COLO668 (cell line): ENCODE results near the gene KLHDC7B.
A peak's percentile ranks its signal among the peaks of the same experiment; 100 is the strongest.

Experiments
- DNase-seq: peaks from one replicate; lab custom pipeline; 2025; ENCODE audit not compliant: unreplicated experiment; lab: John Stamatoyannopoulos, UW

KLHDC7B gene

GRCh38 chr22:50571264-50572175 is 25.8 kb downstream of the KLHDC7B start:
- no peak for DNase-seq

GRCh38 chr22:50572965-50573364 is 27.3 kb downstream of the KLHDC7B start:
- DNase-seq, result no peak

- no peak for DNase-seq
These were observed 28.0 kb downstream of the KLHDC7B start for GRCh38 chr22:50573491-50574382.

GRCh38 chr22:50574383-50574755 is 28.7 kb downstream of the KLHDC7B start:
- no peak for DNase-seq

GRCh38 chr22:50575426-50575941 is 29.8 kb downstream of the KLHDC7B start:
- no peak for DNase-seq

DNA sequence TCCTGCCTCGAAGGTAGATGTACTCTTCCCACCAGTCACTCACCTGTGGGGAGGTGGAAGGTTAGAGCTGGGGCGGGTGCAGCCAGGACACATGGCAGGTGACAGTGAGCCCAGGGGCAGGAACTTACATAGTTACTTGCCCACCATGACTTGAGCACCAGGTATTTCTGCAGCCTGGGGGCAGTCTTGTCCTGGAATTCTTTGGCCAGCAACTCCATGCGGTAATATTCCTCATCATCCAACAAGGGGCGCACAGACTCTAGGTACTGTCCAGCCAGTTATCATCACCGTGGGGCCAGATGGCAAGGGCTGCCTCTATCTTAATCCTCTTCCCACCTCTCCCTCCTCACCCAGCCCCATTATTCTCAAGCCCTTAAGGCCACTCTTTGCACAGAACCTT is 30.4 kb downstream of the KLHDC7B start:
- peak; percentile 26 for DNase-seq

DNA sequence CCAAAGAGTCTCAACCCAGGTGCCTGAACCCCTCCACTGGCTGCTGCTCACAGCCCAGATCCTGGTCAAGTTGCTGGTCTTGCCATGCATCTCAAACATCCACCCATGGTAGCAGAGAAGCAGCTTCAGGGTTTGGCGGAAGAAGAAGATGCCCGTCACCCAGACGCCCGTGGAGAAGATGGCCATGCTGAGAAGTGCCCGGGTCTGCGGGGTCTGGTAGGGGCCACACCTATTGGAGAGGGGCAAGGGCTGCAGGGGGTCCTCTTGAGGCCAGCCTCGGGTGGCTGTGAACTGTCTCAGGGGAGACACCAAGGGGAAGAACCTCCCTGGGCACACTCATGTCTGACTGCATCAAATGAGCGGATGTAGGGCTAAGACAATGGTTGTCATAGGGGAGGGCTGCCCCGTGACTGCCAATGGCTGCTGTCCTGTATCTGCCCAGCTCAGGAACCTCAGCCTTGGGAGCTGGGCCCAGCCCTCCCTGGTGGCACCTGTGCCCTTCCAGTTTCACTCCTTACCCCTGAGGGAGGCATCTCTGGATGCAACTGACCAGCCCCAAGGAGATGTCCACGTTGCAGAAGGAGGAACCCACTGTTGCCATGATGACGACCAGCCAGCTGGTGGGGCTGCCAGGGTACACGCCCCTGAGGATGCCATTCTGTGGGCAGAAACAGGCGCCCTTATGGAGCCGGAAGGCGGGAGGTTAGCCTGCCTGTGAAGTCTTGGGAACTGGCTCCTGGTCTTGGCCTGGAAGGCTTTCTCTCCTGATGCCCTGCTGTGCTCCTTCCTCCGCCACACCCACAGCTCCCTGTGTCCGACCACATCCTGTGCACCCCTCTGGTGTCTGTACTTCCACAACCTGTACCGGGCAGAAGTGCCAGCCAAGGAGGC is 31.4 kb downstream of the KLHDC7B start:
- DNase-seq, result no peak

DNA sequence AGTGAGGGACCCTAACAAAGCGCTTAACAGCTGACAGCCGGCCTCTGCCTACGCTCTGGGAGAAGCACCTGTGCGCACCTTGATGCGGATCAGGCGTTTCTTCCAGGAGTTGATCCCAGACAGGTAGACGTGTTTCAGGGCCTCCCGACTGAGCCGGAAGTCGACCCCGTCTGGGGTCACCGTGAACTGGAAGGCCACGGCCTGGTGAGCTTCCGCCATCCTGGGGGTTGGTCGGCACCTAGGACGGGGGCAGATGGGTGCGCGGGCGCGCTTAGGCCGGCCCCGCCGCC is 31.9 kb downstream of the KLHDC7B start:
- no peak for DNase-seq

GRCh38 chr22:50577987-50578775 is 32.5 kb downstream of the KLHDC7B start, which contains the start of gene CPT1B:
Gene CPT1B (minus strand): TSS chr22:50578427. CDS start chr22:50577915, 512 bp downstream.
- DNase-seq, result no peak

DNA sequence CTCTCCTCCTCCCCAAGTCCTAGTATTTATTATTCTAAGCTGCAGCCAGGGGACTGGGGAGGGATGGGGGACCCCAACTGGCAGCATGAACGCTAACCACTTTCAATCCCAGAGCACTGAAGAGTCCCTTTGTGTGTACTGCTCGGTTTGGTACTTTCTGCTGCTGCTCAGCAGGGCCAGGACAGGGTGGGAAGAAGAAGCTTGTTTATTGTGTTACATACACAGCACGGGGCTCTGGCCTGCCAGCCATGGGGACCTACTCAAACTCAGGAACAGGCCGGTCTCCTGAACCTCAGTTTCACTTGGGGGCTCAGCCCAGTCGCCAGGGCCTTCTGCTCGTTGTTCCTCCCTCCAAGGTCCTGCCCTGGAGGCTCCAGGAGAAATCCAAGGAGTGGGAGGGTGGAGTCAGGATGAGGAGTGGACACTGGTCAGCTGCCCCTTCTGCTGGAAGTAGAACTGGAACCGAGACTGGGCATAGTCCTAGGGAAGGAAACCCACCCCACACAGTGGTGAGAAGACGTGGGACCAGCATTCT is 33.1 kb downstream of the KLHDC7B start:
- no peak for DNase-seq

- DNase-seq, result no peak
These were observed 34.1 kb downstream of the KLHDC7B start for GRCh38 chr22:50579752-50580151.

- DNase-seq, result no peak
These were observed 35.6 kb downstream of the KLHDC7B start for GRCh38 chr22:50581031-50581949.

DNA sequence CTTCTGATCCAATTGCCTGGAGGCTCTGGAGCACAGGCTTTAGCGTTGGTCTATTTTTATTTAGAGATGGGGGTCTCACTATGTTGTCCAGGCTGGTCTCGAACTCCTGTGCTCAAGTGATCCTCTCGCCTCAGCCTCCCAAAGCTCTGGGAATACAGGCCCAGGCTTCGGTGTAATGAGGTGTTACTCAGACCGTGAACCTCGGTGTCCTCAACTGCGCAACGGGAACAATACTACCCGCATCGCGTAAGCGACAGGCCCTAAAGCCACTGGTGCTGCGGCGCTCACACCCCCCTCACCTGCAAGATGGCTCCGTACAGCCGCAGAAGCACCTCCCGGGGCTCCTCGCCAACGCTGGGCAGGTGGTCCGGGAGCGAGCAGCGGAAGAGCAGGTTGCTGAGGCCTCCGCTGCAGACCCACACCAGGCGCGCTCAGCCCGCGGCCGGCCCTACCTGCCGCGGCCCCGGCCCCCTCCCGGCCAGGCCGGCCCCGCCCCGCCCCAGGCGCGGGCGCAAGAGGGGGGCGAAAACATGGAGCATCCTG is 36.3 kb downstream of the KLHDC7B start:
- DNase-seq, result peak; percentile 75

DNA sequence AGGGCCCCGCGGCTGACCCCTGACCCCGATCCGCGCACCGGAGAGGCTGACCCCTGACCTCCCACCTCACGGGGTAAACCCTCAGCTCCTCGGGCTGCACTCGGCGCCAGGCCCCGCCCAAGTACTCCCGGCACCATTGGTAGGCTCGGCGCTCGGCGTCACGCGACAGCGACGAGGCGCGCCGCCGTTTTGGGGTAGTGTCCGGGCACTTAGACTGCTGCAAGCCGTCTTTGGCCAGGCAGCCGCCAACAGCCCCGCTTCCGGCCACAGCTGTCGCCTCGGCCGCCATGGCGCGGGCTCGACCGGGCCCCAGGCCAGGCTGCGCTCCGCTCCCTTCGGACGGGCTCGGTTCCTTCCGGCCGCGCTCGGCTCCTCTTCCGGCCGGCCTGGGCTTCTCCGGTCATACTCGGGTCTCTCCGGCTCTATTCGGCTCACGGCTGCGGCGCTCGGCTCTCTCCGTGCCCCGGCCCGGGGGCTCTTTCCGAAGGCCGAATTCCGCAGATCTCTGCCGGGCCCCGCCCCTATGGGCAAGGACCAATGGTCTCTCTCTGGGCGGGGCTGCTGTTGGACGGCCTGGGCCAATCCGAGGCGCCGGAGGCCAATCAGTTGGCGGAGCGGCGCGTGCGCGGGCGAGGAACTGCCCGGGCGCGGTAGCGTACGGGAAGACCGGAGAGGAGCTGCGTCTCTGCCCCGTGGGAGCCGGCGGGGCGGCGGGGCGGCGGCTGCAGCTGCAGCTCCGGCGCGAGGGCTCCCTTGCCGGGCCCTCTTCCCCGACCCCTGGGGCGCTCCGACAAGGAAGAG is 37.0 kb downstream of the KLHDC7B start, which contains the start of gene CHKB:
CHKB (minus strand) TSS at position 357 of the 801 bp plus-strand sequence; CDS start at position 289, 68 bp downstream.
- peak; percentile 99 for DNase-seq

- DNase-seq, result no peak
These were observed 37.7 kb downstream of the KLHDC7B start for GRCh38 chr22:50583294-50583861.

DNA sequence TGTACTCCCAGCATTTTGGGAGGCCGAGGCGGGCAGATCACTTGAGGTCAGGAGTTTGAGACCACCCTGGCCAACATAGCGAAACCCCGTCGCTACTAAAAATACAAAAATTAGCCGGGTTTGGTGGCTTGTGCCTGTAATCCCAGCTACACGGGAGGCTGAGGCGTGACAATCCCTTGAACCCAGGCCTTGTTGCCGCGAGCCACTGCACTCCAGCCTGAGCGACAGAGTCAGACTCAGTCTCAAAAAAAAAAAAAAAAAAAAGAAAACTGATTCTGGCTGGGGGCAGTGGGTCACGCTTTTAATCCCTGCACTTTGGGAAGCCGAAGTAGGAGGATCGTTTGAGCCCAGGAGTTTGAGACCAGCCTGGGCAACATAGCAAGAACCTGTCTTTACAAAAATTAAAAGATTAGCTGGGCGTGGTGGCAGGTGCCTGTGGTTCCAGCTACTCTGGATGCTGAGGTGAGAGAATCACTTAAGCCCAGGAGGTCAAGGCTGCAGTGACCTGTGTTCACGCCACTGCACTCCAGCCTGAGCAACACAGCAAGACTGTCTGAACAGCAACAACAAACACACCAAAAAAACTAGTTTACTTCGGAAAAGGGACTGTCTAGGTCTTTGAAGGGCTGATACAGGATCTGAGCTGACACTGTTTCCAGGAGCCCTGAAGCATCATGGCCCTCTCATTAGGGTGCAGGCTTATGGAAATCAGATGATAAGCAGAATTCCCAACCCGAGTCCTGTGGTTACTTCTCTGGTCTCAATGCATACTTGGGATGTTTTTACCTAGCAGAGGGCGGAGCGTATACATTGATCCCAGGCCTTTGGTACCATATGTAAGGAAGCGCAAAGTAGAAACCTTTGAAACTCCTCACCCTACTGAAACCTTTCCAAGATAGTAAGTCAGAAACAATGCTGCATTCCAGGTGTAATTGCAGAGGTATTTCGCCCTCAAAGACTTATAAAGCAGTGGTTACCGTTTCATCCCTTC is 38.7 kb downstream of the KLHDC7B start:
- no peak for DNase-seq
